Measurements from ENCODE around the gene MRGPRF. TPM values are rescaled to one million over a fixed set of nuclear protein-coding genes. Genes with fewer than 3 reads are reported as not detected.

MRGPRF gene
- total RNA-seq, 4 donors from 2014 or later: 34.2 to 67.9 (median 46.3) TPM

DNA sequence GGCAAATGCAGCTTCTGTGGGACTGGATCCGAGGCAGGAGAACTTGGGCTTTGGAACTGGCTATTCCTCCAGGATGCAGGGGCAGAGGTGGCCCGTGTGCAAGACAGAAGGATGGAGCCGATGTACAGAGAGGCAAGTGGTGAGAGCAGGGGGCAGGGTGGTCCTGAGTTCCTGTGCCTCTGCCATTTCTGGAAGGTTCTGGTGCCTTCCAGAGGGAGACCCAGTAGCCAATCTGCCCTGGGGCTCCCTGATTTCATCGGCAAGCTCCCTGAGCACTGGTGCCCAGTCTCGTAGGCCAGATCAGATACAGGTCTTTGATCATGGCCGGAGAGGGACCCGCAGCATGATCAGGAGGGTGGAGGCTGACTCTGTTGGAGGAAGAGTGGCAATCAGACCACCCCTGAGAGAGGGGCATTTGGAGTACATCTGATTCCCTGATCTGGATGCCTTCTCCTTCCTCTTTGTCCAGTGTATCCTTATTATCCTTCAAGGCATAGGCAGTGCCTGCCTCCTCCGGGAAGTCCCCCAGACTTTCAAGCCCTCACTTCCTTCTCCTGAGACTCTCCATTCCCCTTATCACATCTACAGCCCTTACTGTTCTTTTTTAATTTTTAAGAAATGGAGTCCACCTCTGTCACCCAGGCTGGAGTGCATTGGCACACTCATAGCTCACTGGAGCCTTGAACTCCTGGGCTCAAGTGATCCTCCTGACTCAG, 42.0 kb downstream of the MRGPRF start:
- Histone ChIP-seq H3K4me3 (no peak overlapping the region), H3K27me3 (no peaks in the 10 kb centered on the region), H3K9me3 (no peaks in the 10 kb centered on the region), H3K27ac (no peak overlapping the region), H3K36me3 (no peaks in the 10 kb centered on the region), H3K4me1 (peaks cover 0 to 23% (median 0%) of the 10 kb centered on the region in 4 donors)
- no peak for DNase-seq (ENCODE audit: low spot score in 2 of 2)
- TF ChIP-seq POLR2A (IDR thresholded peaks at IDR 0.05): no peak
- TF ChIP-seq CTCF (IDR thresholded peaks at IDR 0.05): no peak
- no peak for TF ChIP-seq EP300 (IDR thresholded peaks at IDR 0.05)
- 87 to 88% methylated on average over 8 of the region's 8 CpGs for WGBS, 2 donors

GRCh38 chr11:68969386-68969785, 43.7 kb downstream of the MRGPRF start:
- H3K36me3 ChIP-seq: no peaks in the 10 kb centered on the region
- no peak overlapping the region for H3K4me3 ChIP-seq
- no peak overlapping the region for H3K27ac ChIP-seq
- no peaks in the 10 kb centered on the region for H3K9me3 ChIP-seq
- WGBS, 2 donors: 69 to 72% methylated on average over 8 of the region's 8 CpGs
- H3K4me1 ChIP-seq: peaks cover 0 to 12% (median 0%) of the 10 kb centered on the region in 4 donors
- TF ChIP-seq CTCF (IDR thresholded peaks at IDR 0.05): no peak
- no peak for TF ChIP-seq EP300 (IDR thresholded peaks at IDR 0.05)
- TF ChIP-seq POLR2A (IDR thresholded peaks at IDR 0.05): no peak
- H3K27me3 ChIP-seq: no peaks in the 10 kb centered on the region
- no peak for DNase-seq (ENCODE audit: low spot score in 2 of 2)

GRCh38 chr11:68968306-68969250, 44.5 kb downstream of the MRGPRF start:
- Histone ChIP-seq H3K9me3 (no peaks in the 10 kb centered on the region), H3K4me1 (peaks cover 0 to 5% (median 0%) of the 10 kb centered on the region in 4 donors), H3K36me3 (no peaks in the 10 kb centered on the region), H3K27me3 (no peaks in the 10 kb centered on the region), H3K4me3 (no peak overlapping the region), H3K27ac (no peak overlapping the region)
- 70 to 71% methylated on average over 29 of the region's 29 CpGs for WGBS, 2 donors
- DNase-seq (ENCODE audit: low spot score in 2 of 2): no peak
- TF ChIP-seq POLR2A (IDR thresholded peaks at IDR 0.05) (no peak), EP300 (IDR thresholded peaks at IDR 0.05) (no peak), CTCF (IDR thresholded peaks at IDR 0.05) (no peak)

GRCh38 chr11:68966894-68967780, 45.9 kb downstream of the MRGPRF start:
- Histone ChIP-seq H3K4me1 (no peaks in the 10 kb centered on the region), H3K27ac (no peak overlapping the region), H3K9me3 (no peaks in the 10 kb centered on the region), H3K4me3 (no peak overlapping the region), H3K27me3 (no peaks in the 10 kb centered on the region), H3K36me3 (no peaks in the 10 kb centered on the region)
- TF ChIP-seq POLR2A (IDR thresholded peaks at IDR 0.05) (no peak), EP300 (IDR thresholded peaks at IDR 0.05) (no peak), CTCF (IDR thresholded peaks at IDR 0.05) (no peak)
- WGBS, 2 donors: 79 to 86% methylated on average over 9 of the region's 9 CpGs
- no peak for DNase-seq (ENCODE audit: low spot score in 2 of 2)
